Hypothalamus (tissue), 51 donors: Measurements from ENCODE around the gene DEPP1.

Experiments used
- DNase-seq, 51 donors: peaks; one replicate each; lab custom pipeline; 2025; lab: John Stamatoyannopoulos, UW

Gene DEPP1

DNA sequence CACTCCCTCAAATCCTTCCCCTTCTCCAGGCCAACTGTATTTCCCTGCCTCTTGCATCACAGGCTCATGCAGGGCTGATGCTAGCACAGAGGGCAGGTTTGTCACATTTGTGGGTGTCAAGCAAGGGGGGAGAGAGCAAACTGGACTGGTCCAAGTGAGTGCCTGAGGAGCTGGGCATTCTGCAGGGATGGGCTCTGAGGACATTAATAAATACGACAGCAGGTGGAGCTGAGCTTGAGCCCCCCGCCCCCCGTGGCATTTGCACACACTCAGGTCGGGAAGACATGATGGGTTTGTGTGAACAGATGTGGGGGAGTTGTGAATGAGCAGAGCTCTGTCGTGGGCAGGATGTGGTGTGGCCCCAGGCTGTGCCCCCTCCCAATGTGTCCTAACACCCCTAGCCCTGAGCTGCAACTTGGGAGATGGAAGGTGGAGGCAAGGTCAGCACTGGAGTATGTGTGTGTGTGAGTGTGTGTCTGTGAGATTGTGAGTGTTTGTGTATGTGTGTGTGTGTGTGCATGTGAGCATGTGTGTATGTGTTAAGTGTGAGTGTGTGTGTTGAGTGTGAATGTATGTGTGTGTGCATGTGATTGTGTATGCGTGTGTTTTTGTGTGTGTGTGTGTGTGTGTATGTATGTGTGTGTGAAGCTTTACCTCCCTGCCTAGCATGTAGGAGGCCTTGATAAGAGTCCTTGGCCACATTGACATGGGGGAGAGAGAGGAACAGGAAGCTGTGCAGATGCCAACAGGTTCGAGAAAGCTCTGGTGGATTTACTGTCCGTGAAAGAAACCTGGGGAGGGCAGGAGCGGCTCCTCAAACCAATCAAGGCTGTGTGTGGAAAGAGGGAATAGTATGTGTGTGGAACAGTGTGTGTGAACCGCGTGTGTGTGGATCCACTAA, 9.9 kb downstream of the DEPP1 start:
- DNase-seq: no peak

DNA sequence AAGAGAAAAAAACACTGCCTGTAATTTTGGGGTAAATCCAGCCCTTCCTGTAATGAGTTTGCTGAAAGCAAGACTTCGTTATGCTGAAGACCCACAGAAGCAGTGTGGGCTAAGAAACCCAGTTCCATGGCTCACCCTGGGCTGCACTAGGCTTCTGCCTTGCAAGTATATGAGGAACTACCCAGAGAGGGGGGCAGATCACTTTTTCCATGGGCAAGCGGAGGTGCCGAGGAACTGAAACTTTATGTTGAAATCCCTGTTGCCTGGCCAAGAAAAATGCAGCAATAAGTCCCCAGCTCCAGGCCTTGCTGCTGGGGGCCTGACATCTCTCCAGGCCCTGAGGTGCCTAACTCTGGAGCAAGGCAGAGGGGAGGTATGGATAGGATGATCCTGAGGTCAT, 10.5 kb downstream of the DEPP1 start:
- peak in 10 of 51 donors; percentile 11 to 54 (median 38) for DNase-seq

DNA sequence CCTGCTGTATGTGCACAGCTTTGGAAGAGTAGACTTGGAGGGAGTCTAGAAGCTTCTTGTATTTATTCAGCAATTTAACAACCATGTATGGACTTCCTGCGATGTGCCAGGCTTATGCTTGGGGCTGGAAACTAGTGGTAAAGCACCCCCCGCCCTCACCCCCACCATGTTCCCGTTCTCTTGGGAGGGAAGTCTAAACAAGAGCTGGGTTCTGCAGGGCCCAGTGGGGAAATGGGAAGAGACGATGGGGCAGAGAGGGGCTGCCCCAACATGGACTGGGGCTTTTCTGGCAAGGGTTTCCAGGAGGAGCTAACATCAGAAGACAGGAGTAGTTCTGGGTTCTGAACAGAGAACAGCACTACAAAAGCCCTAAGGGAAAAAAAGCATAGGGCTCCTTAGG, 11.0 kb downstream of the DEPP1 start:
- peak in 2 of 51 donors; percentile 39 to 47 for DNase-seq

DNA sequence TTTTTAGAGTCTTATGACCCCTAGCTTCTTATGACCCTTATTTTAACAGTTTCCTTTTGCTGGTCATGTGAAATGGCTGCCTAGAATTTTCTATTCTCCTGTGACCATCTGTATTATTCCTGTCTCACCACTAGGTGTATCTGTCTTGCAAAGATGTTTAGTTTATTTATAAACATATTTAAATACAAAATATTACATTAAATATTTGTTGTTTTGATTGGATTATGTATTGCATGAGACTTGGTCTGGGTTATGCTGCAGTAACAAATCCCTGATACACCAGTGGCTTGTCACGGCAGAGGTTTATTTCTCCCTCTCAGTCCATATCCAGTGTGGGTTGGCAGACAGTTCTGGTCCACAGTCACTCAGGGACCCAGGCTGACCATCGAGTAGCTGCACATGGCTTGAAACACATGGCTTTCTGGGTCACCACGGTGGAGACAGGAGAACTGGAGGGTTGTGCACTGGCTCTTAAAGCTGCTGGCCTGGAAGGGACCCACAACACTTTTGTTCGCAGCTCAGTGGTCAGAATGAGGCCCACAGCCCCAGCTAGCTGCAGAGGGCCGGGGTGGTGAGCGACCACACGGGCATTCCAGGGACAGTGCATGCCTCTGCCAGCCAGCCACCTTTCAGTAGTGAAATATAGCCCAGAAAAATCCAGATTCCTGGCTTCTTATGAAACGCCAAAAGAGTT, 11.6 kb downstream of the DEPP1 start:
- no peak for DNase-seq

DNA sequence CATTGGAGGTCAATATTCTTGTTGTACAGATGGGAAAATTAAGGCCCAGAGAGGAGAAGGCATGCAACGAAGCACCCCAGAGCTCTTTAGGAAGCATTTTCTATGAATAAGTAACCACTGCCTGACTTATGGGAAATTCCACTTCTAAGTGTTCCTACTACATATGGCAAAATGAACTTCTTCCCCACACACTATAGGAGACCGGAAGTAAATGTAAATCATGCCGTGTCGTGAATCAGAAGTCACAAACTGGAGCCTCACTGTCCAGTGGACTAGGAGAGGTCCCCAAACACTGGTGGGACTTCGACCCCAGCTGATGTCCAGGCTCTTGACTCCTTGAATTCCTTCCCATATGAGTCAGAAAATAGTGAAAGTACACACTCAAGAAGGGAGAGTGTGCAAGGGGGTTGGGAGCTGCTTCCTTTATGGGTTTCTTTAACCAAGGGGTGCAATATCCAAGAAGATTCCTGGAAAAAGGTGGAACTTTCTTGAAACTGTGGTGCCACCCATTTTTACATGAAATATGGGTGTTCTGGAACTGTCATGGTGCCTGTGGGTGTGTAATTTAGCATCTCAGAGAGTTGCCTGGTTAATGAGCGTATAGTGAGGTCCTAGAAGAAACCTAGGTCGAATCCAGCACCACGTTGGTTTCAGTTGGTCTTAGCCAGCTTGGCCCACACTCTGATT, 12.3 kb downstream of the DEPP1 start:
- no peak for DNase-seq

DNA sequence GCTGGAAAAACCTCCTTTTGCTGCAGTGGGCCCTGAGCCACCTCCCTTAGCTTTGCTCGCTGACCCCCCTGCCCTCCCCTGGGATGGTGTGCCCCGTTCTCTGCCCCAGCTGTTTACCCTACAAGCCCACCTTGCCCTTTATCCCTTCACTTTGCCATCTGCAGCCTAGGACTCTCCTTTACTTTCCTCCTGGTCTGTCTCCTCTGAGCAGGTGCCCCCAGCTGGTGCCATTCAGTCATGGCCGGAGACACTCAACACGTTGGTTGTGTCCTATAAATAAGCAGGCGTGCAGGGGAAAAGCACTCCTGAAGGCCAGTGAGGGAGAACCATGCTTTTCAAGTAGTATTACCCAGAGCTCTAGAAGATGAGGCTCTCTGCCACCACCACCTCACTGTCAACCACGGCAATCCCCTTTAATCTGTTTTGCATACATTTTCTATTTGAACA, 12.9 kb downstream of the DEPP1 start:
- peak in 1 of 51 donors; percentile 21 for DNase-seq

DNA sequence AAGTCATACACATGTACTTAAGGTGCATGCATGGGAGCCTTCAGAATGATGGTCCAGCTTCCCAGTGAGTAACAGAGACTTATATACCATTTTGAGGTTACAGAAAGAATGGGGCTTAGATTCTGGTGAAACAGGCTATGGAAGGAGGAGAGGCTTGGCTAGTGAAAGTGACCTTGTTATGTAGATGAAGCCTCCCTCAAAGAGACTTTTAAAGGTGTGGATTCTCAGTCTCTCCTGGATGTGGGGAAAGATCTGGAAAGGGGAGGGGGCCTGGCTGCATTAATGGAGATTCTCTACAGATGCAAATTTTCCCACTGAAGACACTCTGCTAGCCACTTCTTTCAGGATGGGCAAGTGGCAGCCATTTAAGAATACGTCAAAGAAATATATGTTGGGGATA, 13.5 kb downstream of the DEPP1 start:
- DNase-seq: no peak

DNA sequence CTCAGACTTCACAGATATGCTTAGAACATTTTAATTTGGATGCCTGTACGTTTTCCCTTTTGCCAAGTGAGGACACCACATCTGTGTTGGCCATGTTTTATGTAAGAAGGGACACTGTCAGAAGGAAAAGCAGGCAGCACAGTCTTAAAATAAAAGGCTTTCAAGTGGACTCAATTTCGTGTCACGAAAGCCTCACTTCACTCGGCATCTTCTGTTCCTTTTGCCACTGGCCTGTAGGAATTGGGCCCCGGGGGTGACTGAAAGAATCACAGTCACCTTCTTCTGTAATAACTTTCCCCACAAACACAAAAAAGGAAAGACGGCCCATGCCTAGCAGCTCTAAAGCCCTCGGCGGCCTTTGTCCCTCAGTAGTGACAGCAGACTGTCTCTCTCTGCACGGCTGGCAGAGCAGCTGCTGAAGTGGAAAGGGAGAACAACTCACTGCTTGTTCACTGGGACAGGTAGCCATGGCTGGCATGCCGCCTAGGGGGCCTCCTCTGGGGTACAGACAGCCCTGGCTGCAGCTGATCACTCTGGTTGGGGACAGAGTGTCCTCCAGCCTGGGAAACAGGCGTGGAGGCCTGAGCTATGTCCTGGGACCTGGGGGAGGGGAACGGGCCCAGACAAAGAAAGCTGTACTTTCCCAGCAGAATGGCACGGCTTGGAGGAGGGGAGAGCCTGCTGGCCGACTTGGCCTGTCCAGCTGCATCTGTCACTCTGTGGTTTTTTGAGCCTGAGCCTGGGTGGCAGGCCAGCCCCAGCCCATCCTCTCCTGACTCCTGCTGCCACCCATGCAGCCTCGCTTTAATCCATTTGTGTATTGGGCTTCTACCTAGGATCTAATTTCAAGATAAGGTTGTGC, 14.6 kb downstream of the DEPP1 start:
- DNase-seq: peak; percentile 49 to 98 (median 92)

DNA sequence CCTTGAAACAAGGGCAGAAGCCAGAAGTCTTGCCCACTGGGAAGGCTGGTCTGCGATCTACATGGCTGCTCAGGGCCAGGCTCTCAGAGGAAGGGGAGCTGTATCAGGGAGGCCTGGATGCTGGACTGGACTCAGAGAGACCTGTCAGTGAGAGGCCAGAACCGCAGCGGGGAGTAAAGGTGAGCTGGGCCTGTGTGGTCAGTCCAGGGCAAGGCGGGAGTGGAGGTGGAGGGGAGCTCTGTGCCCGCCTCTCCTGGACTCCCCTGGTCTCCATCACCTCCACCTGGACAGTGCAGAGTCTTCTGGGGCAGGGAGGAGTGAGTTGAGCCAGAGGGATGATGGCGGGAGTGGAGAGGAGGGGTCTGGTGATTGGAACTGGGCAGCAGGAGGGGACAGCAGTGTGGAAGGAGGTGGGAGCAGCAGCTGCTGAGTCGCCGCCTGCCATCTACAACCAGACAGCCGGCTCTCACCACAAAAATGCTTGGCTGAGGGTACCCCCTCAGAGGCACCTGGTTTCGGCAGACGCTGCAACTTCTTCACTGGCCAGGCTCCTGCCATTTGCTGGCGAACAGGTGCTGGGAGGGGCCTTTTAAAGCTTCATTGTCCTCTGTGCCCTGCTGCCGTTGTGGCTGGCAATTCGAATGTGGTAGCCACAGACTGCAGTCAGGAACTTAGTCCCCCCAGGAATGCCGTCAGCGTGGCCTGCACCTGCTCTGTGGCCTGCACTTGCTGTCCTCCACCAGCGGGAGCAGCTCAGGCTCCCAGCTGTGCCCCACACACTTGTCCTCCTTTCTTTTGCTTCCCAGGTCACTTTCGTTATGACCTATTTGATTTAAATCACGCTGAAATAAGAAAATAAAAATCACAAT, 15.5 kb downstream of the DEPP1 start:
- DNase-seq: peak in 14 of 51 donors; percentile 34 to 88 (median 48)

DNA sequence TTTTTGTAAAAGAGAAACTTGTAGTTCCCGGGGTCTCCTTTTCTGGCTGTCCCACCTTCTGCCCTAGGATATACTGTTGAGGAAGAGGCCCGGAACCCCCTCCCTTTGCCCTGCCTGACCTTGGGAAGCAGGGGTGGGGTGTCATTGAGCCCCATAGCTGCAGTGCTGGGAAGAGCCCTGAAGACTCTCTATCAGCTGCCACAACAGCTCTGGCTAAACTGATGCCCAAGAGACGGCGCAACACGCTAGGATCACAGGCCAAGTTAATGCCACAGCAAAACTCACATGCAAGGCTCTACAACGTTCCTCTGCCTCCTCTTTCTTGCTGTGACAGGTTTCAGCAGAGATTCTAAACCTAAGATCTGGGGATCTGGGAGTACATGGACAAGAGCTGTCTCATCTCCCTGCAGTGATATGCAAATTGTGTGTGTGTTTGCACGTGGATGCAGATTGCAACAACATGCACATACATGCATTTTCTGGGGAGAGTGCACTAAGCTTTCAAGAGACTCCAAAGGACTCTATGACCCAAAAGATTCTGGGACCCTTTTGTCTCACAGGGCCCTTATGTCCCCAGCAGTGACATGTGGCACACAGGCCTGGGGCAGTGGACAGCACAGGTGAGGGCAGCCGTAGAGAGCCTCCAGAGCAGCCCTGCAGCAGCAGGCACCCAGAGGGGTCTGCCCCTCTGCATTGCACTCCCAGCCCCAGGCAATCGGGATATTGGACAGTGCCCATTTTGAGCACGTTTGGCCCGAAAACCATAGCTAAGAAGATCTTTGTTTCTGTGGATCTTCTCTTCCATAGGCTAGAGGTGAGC, 16.5 kb downstream of the DEPP1 start:
- DNase-seq: no peak

DNA sequence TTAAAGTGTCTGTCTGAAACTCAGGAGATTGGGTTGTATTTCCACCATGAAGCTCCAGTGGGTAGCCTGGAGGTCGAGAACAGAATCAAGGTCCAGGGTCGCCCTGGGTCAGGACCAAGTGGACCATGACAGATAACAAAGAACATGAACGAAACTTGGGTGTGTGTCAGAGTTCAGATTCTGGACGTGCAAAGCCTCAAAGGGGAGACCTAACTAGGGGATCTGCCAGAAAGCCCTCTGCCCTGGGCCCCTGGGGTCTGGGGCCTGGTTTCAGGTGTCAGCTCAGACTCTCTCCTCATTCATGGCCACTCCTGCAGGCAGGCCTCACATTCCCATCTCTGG, 17.4 kb downstream of the DEPP1 start:
- no peak for DNase-seq

DNA sequence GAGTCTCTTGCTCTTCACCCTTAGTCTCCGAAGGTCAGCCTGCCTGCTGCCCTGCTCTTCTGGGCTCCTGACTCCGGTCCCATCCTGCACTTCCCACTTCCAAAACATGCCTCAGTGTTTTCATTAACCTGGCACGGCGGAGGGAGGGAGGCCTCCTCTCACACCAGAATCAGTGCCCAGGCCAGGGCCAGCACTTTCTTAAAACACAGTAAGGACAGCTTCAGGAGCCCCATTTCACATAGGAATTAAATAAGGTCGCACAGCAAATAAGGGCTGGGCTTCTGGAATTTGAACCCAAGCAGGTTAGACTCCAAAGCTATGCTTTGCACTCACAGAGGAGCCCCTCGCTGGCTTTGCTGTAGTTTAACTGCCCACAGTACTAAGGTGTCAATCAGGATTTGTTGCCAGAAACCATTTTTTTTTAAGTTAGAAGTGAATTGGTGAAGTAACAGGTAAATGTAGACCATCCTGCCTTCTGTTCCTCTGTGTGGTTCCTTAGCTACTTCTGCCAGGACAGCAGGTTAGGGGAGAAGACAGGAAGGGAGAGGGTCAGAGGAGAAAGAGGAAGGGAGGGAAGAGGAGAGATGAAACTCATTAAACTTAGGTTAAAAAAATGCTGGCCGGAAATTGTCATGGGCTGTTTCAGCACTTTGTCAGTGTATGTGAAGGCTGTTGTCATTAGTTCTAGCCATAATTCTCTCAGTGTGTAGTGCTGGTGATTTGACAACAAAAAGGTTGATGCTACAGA, 18.0 kb downstream of the DEPP1 start:
- no peak for DNase-seq

DNA sequence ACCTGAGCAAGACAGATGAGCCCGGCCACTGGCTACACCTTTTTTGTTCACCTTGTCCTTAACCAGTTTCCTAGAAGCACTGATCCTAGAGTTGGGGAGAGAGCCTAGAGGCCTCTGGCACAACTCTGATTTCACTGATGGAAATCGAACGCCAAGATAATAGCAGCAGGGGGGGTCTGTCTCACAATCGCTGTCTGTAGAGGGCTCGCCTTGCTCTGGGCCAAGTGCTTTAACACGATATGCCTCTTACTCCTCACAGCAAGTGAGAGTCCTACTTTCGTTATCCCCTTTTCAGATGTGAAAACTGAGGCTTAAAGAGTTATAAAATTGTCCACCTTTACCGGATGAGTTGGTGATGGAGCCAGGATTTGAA, 18.5 kb downstream of the DEPP1 start:
- no peak for DNase-seq

DNA sequence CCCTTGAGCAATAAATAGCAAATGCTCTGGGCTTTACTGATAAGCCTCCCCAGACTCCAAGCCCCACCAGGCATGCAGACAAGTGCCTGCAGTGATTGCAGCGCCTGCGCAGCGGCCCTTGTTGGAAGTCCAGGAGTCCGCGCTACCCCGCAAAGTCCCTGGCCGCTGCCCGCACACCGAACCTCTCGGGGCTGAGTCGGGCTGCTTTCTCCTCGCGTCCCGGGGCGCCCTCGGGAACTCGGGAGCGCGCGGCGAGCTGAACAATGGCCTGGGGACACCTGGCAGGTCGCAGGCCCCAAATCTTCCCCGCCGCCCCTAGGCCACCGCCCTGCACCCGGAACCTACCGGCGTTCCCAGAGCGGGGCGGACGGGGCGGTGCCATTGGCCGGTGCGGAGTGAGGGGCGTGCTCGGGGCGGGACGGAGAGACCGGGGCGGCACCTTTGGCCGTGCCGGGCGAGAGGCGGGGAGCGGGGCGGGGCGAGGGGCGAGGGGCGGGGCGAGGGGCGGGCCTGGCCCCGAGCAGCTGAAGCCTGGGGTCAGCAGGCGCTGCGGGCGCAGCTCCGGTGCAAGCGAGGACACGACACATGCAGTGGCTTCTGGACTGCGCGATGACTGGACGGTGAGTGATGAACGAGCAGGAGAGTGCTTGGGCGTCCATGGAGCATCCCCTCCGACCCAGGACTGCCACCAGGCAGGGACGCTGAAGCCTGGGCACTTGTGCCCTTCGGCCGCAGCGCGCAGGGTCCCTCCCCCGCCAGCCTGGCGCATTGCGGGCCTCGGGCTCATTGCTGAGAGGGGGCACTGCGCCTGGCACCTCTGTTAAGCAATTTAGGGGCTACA, 19.1 kb downstream of the DEPP1 start, which contains the start of gene RASSF4:
RASSF4 (plus strand) TSS at position 556 of the 841 bp plus-strand sequence. CDS start 10,401 bp downstream, outside the sequence.
- peak in 50 of 51 donors; percentile 61 to 96 (median 89) for DNase-seq

DNA sequence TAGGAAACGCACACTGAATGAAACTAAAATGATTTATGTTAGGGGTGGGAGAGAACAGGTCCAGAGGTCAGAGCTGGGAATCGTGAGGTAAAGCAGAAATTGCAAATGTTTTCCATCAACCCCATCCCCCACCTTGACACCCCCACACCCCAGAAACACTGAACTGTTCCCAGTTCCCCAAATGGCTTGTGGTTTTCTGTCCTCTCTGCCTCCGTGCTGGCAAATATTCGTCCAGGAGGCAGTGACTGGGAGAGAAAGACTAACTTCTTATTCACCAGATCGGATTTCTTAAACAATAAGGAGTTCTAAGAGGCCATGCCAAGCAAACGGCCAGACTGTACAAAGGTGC, 19.7 kb downstream of the DEPP1 start:
- DNase-seq: no peak

DNA sequence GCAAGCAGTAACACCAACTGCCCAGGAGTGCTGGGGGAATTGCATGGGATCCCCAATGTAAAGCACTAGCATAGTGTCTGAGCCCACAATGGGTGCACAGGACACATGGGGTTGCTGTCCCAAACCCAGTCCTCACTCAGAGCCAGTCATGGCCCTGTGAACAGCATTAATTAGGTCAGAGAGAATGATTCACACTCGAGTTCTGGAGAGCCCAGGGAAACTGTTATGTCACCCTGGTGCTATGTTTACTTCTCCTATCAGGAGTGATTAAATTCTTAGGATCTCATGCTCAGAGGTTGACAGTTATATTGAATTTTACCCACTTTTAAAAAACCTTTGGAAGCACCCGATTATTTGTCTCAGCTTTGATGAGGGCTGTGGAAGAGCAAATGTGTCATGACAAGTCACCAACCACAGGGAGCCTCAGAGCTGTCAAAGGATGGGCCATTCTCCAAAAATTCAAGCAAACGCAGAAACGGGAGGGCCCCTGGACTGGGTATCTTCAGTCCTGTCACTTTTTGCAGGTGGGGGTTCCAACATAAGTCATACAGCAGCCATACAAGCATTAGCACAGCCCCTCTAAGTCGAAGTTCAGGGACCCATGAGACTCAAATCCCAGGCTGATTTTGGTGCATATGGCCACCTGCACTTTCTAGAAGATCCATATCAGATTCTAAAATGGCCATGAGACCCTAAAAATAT, 20.3 kb downstream of the DEPP1 start:
- no peak for DNase-seq
